NOMO-1 treated with DMSO at 0.1 percent for 48 hours (cell line): ENCODE data around the gene CLPTM1L.

ENCODE experiments used
- DNase-seq: peaks from one replicate; lab custom pipeline; 2025; ENCODE audit not compliant: unreplicated experiment; lab: John Stamatoyannopoulos, UW

CLPTM1L gene

DNA sequence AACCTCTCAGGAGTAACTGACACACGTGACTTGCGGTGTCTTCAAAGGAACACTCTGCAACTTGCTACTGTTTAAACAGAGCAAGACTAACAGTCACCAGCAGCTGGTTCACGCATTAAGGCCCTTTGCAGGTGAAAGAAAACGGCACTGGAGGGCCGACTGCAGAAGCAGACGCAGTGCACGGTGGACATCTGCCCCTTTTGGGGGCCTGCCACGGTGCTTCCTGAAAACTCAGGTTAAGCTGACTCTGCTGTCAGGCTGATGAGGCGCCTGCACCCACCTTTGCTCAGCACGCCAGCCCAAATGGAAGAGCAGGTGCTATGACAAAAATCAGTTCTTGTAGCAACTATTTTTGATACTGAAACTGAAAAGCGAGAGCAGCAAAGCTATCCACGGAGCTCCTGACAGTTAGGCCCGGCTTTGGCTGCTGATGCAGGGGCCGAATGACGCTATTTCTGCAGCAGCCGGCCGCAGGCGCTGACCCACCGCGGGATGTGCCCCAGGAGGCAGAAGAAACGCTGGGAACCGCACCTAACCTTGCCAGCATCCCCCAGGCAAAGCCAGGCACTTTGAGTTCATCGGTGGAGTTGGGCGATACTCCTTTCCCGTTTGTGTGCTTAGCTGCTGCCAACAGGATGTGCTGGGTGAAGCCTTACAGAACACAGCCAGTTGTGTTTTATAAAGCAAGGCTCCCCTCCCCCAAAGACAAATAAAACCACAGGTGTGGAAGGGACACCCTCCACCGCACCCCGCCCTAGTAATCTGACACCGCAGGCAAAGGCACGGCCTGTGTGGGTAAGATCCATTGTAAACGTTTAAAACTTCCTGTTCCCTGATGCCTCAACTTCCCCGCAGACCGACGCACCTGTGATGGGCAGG lies 29.0 kb downstream of the CLPTM1L start:
- DNase-seq, result no peak

DNA sequence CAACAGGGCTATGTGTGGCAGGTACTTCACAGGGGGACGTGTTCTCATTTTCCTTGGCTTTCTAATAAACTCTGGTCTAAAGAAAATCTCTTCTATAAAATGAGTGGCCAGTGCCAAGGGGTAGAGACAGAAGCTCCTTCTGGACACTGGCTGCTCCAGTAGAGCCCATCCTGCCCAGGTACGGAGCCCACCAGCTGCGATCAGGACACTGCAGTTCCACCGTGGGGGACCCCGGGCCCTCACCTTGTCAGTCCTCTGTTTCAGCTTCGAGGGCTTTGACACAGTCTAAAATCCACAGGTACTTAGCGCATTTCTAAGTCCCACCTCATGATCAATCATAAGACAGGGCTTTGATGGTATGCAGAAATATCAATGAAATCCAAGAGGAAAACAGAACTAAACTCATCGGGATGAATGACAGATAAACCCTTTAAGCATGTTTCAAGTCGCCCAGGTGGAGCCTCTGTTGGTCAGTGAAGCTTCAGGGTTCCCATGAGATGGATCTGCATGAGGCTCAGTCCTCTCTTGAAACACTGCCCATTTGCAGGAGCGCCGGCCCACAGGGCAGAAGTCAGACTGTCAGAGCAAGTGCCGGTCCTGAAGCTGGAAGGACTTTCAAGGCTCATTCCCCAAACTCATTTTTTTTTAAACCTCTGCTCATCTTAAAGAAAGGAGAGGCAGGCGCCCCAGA lies 29.7 kb downstream of the CLPTM1L start:
- no peak for DNase-seq

DNA sequence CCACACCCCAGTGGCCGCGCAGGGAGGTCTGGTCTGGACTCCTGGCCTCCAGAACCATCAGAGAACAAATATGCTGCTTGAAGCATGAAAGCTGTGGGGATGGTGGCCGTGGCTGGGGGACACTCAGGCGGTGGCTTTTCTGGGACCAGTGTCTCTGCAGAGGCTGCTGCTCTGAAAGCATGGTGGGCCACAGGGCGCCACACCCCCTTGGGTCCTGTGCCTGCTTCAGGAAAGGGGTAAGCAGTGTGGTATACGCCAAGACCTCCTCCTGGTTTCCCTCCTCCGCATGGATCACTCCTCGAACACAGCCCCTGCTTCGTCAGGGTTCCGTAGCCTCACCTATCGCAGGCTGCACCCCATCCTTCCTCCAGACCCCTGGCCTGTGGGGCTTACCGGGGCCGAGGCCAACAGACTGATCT lies 30.3 kb downstream of the CLPTM1L start:
- DNase-seq, result no peak

DNA sequence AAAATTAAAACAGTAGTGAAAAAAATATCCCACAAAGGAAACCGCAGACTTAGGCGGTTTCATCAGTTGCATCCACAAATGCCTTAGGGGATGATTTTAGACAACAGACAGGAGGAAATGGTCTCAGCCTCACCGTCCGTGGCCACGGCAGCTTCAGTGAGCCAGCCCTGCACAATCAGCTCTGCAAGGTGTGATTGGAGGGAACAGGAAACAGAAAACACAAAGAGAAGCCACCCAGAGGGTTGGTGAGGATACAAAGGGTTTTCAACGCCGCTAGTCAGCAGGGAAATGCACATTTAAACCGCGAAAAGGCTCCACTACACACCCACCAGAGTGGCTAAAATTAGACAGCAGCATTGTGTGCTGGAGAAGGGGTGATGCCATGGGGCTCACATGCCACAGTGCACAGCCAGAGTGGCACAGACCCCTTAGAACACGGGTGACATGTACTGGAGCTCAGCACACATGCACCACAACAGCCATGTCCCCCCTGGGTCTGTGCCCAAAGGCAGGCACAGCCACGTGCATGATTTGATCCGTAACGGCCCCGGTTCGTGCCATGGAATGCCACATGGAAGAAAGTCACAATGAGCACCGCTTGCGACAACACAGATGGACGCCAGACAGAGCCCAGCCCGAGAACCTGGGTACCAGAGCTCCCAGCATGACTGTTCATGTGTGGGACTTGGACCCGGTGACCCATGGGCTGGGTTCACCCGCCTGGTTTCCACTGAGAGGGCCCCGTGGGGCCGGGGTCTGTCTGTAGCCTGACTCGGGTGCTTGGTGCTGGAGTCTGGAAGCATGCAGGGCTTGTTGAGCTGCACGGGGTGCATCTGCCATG lies 31.7 kb downstream of the CLPTM1L start:
- DNase-seq, result peak; percentile 99

DNA sequence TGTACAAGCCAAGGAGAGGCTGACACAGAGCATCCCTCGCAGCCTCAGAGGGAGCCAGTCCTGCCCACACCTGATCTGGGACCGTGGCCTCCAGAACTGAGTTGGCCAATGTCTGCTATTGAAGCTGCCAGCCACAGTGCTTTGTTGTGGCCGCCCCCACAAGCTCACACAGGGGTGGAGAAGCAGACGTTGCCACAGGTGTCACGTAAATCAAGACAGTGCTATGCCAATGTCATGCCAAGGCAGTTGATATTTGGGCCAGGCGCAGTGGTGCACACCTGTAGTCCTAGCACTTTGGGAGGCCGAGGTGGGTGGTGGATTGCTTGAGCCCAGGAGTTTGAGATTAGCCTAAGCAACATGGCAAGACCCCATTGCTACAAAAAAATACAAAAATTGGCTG lies 32.7 kb downstream of the CLPTM1L start:
- DNase-seq, result no peak

DNA sequence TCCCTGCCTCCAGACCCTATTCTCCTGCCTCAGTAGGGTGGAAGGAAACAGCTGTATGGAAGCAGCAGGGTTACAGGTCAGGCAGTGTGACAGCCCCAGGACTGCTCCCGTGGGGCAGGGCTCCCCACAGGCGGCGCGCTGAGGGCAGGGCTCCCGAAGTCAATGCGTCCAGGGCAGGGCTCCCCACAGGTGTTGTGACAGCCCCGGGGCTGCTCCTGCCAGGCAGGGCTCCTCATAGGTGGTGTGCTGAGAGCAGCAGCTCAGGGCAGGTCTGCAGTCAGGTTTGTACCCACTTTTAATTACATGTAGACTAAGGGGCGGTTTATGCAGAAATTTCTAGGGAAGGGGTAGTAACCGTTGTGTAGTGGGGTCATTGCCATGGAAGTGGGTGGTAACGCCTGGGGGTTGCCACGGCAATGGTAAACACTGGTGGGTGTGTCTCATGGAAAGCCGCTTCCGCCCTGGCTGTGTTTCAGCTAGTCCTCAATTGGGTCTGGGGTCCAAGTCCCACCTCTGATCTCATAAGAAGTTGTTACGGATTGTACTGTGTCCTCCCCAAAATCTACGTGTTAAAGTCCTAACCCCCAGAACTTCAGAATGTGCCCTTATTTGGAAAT lies 33.4 kb downstream of the CLPTM1L start:
- no peak for DNase-seq

DNA sequence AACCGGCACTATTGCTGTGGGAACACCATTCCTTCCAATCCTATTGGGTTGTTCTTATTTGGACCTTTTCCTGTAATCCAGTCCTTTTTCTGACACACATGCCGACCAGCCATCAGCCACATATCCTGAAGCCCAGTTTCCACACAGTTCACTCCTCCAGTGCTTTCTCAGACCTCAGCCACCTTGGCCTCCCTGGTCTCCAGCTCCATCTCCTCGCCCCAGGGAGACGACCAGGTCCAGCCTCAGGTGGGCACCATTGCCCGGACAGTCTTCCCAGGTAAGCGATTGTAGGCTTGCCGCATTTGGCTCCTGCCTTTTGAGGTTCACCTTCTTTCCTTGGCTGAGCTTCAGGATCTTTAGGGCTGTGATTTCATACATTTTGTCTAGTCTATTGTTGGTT lies 34.8 kb downstream of the CLPTM1L start:
- no peak for DNase-seq

DNA sequence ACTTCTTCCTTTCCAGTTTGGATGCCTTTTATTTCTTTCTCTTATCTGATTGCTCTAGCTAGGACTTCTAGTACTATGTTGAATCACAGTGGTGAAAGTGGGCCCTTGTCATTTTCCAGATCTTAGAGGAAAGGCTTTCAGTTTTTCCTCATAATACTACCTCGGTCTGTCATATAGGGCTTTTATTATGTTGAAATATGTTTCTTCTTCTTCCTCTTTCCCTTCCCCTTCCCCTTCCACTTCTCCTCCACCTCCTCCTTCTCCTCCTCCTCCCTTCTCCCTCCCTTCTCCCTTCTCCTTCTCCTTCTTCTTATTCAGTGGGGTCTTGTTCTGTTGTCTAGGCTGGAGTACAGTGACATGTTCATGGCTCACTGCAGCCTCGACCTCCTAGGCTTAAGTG lies 40.9 kb downstream of the CLPTM1L start:
- DNase-seq, result peak; percentile 77

DNA sequence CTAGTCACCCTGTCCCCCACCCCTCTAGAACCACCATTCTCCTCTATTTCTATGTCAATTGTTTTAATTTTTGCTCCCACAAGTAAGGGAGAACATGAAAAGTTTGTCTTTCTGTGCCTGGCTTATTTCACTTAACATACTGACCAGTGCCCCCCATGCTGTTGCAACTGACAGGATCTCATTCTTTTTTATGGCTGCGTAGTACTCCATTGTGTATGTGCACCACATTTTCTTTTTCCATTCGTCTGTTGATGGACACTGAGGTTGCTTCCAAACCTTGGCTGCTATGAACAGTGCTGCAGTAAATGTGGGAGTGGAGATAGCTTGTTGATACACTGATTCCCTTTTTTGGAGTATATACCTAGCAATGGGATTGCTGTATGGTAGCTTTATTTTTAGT lies 42.6 kb downstream of the CLPTM1L start:
- no peak for DNase-seq

DNA sequence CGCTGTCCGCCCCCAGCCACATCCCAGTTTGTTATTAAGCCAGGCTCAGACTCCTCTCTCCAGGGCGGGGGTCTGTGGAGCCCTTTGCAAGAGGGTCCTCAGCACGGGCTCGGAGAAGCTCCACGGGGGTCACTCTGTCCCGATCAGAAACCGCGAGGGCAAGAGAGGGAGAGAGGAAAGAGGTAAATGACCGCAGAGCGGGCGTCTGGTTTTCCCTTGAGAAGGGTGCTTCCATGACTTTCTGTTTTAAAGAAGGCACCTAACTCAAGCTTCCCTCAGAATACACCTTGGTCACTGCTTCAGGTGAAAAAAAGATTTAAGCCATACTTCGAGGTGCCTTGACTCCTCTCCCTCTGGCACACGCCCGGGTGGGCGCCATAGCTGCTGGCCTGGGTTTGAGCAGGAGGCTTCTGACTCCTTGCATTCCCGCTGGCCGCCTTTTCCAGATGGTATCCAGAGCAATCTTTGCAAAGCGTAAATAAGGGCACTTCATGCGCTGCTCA lies 44.3 kb downstream of the CLPTM1L start:
- no peak for DNase-seq

DNA sequence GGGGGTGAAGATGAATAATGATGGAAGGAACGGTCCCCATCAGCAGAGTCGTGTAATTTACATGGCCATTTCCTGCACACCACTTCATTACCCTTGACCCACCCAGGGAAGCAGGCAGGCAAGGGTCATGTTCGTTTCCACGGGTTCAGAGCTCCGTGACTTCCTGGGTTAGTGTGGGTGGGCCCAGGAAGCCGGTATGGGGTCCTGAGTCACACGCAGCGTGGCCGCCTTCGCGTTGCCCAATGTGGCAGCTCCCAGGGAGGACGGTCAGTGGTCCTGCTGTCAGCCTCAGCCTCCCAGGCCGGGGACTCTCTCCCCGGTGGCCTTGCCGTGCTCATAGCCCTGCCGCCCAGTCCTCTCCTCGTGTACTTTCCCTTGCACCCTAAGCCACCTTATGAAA lies 44.9 kb downstream of the CLPTM1L start:
- DNase-seq, result no peak

DNA sequence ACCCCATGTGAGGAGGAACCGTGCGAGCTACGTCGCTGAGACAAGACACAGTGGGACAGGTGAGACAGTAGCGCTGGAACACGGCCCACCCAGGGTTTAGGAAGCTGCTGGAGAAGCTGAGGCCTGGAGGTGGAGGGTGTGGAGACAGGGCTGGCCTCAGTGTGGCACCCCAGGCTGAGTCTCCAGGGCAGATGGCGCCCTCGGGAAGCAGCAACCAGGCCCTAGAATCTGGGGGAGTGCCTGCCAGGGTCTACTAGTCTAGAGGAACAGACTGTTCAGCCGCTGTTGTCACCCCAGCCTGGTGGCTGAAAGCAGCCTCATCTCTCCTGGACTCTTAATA lies 45.4 kb downstream of the CLPTM1L start:
- DNase-seq, result no peak

DNA sequence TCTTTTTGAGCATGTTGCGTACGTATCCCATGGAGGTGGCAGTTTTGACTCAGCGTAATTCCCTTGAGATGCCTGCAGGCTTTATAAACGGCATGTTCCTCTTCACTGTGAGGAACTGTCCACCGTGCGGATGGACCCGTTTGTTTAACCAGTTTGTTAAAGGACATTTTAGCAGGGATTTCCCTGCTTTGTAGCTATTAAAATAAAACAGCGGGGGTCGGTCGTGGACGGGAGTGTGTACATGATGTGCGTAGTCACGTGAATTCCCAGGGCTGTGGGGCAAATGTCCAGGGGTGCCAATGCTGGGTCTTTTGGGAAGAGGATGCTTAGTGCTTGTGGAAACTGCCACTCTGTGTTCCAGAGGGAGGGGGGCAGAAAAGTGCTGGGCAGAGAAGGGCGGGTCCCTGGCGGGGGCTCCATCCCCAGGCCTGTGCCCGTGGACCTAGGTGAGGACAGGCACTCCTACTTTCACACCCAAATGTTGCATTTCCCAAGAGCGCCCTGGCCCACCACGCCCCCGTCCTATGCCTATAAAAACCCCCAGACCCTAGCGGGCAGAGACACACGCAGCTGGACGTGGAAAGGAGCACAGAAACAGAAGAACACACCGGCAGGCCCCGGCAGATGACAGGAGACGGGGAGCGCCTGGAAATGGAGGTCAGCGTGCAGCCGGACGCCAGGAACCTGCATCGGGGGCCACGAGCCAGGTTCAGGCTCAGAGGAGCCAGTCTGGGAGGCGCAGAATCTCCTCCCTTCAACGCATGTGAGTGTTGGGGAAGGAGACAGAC lies 46.0 kb downstream of the CLPTM1L start:
- DNase-seq, result no peak

DNA sequence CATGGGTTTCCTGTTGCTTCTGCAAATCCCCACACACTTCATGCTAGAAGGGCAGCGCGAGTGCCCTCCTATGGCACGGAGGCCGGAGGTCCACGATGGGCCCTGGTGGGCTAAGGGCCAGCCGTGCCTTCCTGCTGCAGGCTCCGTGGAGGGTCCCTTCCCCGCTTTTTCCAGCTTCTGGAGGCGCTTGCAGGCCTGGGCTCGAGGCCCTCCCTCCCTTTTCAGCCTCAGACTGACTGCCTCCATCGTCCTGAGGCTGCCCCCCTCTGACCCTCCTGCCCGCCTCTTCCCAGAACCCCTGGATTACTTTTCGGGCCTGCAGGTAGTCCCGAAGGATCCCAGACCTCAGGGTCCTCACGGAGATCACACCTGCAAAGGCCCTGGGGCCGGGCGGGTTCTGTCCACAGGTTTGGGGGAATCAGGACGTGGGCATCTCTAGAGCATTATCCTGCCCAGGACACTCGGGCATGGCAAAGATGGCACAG lies 46.8 kb downstream of the CLPTM1L start:
- DNase-seq, result no peak

DNA sequence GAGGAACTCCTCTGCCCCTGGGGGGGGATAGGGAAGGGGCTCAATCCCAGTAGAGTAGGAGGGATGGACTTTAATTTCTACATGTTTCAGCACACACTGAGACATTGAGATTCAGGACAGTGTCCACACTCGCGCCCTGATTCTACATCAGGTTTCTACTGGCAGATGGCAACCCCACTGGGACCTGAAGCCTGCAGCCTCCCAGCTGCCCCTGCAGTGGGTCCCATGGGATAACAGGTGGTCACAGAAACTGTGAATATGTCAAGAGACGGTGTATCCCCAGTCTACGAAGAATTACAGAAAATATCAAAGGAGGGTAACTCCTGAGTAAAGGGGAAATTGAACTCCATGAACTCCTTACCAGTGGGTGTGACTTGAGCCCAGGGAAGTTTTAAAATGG lies 47.7 kb downstream of the CLPTM1L start:
- DNase-seq, result no peak

DNA sequence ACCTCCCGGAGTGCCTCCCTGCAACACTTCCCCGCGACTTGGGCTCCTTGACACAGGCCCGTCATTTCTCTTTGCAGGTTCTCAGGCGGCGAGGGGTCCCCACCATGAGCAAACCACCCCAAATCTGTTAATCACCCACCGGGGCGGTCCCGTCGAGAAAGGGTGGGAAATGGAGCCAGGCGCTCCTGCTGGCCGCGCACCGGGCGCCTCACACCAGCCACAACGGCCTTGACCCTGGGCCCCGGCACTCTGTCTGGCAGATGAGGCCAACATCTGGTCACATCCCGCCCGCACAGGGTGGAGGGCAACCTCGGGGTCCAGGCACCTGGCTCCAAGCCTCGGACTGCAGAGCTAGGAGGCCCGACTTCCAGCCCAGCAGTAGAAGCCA lies 49.3 kb downstream of the CLPTM1L start:
- no peak for DNase-seq

DNA sequence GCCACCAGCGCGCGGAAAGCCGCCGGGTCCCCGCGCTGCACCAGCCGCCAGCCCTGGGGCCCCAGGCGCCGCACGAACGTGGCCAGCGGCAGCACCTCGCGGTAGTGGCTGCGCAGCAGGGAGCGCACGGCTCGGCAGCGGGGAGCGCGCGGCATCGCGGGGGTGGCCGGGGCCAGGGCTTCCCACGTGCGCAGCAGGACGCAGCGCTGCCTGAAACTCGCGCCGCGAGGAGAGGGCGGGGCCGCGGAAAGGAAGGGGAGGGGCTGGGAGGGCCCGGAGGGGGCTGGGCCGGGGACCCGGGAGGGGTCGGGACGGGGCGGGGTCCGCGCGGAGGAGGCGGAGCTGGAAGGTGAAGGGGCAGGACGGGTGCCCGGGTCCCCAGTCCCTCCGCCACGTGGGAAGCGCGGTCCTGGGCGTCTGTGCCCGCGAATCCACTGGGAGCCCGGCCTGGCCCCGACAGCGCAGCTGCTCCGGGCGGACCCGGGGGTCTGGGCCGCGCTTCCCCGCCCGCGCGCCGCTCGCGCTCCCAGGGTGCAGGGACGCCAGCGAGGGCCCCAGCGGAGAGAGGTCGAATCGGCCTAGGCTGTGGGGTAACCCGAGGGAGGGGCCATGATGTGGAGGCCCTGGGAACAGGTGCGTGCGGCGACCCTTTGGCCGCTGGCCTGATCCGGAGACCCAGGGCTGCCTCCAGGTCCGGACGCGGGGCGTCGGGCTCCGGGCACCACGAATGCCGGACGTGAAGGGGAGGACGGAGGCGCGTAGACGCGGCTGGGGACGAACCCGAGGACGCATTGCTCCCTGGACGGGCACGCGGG lies 49.9 kb downstream of the CLPTM1L start, which contains the start of gene TERT:
Gene TERT (minus strand): TSS at position 234 of the 815 bp plus-strand sequence. CDS start 79 bp downstream, at position 155.
- DNase-seq, result no peak

DNA sequence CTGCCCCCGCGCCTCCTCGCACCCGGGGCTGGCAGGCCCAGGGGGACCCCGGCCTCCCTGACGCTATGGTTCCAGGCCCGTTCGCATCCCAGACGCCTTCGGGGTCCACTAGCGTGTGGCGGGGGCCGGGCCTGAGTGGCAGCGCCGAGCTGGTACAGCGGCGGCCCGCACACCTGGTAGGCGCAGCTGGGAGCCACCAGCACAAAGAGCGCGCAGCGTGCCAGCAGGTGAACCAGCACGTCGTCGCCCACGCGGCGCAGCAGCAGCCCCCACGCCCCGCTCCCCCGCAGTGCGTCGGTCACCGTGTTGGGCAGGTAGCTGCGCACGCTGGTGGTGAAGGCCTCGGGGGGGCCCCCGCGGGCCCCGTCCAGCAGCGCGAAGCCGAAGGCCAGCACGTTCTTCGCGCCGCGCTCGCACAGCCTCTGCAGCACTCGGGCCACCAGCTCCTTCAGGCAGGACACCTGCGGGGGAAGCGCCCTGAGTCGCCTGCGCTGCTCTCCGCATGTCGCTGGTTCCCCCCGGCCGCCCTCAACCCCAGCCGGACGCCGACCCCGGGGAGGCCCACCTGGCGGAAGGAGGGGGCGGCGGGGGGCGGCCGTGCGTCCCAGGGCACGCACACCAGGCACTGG lies 50.6 kb downstream of the CLPTM1L start:
- DNase-seq, result no peak
